ENCODE data around the gene UBE2J2.
"Not testable (repeated sequence)": the region's sequence is repeated elsewhere in the genome, so short reads cannot be mapped to it uniquely, and the experiment has no call there.

The UBE2J2 gene

GRCh38 chr1:1253972-1254666 is 19.5 kb downstream of the UBE2J2 start:
- no peak for DNase-seq

GRCh38 chr1:1253314-1253713 is 20.3 kb downstream of the UBE2J2 start:
- no peak for DNase-seq

DNA sequence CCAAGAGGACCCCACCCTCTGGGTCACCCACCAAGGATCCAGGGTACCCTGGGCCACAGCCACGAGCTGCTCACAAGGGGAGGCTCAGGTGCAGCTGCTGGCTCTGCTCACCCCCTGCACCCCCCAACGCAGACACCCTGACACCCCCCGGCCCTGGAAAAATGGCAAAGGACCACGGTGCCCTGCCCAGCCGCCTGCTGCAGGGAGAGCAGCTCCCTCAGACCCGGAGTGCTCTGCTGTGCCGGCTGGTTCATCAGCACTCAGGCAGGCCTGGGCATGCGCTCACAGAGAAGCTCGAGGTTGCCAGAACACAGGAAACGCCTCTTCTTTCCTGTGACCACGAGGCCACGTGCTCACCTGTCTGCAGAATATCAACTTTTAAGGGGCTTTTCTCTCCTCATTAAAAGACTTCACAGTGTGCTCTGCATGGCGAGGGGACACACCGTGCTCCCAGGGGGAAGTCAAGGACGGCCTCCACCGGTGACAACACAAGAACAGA is 22.8 kb downstream of the UBE2J2 start:
- no peak for DNase-seq

GRCh38 chr1:1248009-1248913 is 25.4 kb downstream of the UBE2J2 start:
- DNase-seq: not testable (repeated sequence)

GRCh38 chr1:1247341-1247913 is 26.2 kb downstream of the UBE2J2 start:
- DNase-seq: no peak

- DNase-seq: no peak
Measured at GRCh38 chr1:1246577-1247340, 26.9 kb downstream of the UBE2J2 start, which contains the start of gene C1QTNF12. Gene C1QTNF12 (minus strand): TSS chr1:1246722. CDS start chr1:1246690, 32 bp downstream.

- DNase-seq: no peak
Measured at GRCh38 chr1:1245817-1246576, 27.7 kb downstream of the UBE2J2 start.

- no peak for DNase-seq
Measured at GRCh38 chr1:1245178-1245816, 28.4 kb downstream of the UBE2J2 start.

DNA sequence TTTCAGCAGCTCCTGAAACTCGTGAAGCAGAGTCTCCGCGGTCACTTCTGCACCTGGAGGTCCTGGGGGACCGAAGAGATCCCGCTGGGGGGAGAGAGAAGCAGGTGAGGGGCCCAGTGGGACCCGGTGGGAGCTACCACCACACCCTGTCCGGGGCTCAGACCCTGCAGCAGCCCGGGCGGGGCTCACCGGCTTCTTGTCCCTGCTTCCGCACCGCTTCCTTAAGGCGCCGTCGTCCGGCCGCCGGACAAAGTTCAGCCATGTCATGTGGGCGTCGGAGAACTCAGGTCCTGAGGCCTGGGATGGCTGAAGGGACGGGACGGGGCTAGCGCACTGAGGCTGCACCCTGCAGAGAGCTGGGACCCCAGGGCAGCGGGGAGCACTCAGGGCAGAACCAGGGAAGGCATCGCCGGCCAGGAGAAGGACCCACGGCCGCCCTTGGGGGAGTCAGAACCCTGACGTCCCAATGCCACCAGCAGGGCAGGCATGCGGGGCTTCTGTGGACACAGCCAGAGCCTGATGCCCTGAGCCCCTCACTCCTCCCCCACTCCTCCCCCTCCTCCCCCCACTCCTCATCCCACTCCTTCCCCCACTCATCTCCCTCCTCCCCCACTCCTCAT is 29.4 kb downstream of the UBE2J2 start:
- DNase-seq: no peak

GRCh38 chr1:1243807-1244191 is 29.9 kb downstream of the UBE2J2 start:
- DNase-seq: no peak

- DNase-seq: no peak
Measured at GRCh38 chr1:1243266-1243660, 30.4 kb downstream of the UBE2J2 start.

GRCh38 chr1:1242461-1243265 is 31.0 kb downstream of the UBE2J2 start:
- DNase-seq: no peak

DNA sequence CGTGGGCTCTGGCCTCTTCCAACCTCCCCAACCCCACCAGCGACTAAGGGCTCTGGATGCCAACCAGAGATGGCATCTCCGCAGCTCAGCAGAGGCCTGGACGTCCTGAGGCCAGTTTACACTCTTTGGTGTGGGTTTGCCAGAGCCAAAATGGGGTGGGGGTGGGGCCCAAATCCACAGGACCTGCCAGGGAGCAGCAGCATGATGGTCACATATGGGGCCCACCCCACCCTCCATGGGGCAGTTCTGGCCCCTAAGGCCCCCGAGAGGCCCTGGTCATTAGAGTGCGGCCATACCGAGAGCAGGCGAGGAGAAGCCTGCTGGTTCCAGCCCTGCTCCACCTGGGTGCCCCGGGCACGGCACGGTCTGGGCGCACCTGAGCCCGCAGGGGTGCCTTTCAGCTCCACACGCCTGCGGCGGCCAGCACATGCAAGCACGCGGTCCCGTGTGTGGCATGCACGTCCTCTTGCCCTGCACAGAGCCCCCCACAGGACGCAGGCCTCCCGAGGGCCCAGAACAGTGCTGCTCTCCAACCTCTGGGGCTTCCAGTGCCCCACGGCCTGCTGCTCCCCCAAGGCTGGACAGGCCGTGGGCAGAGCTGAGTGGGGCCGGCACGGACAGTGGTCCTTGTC is 31.9 kb downstream of the UBE2J2 start:
- no peak for DNase-seq

- DNase-seq: no peak
Measured at GRCh38 chr1:1240822-1241587, 32.6 kb downstream of the UBE2J2 start.

- DNase-seq: no peak
Measured at GRCh38 chr1:1240348-1240732, 33.3 kb downstream of the UBE2J2 start.

DNA sequence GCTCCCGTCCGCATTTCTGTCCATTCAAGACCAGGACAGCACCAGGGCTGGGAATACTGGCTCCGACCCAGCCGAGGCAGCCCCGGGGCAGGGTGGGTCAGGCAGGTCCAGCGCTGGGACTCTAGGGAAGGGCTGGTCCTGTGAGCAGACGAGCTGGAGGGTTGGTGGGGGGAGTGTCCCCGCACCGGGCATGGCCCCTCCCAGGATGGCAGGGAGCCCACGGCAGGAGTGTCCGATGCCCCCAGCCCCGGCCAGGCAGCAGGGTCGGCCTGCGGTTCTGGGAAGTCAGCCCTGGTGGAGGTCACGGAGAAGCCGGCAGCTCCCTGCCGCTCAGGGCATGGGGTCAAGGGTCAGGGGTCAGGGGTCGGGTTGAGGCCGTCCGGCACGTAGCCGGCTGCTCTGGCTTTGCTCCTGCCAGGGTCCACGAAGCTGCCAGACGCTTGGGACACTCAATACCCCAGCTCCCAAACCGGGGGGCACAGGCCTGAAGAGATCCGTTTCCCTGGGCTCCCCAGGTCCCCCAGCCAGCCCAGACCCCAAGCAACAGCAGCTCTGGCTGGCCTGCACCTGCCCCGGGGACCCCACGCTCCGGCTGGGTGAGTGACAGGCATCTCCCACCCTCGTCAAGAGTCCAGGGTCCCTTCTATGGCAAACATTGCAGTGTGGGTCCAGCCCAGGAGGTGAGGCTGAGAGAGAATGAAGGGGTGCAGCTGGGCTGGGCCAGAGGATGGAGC is 33.9 kb downstream of the UBE2J2 start:
- no peak for DNase-seq

- no peak for DNase-seq
Measured at GRCh38 chr1:1239227-1239613, 34.4 kb downstream of the UBE2J2 start.

GRCh38 chr1:1238702-1239178 is 34.9 kb downstream of the UBE2J2 start:
- no peak for DNase-seq

Data from SHP77 treated with DMSO at 0.1 percent for 48 hours (cell line).